Stimulated activated memory B cell treated with anti-CD40 and anti-IgM and Interleukin-4, amounts not matched to agents 10 μg/mL and 1 μg/mL and 100 μg/mL, for 72 hours (primary cell): ENCODE measurements around the gene RCC1.
"Not testable (repeated sequence)": the region's sequence is repeated elsewhere in the genome, so short reads cannot be mapped to it uniquely, and the experiment has no call there.

Experiments used
- ATAC-seq: fragments of 150-1000 bp; cut with Tn5 transposase; 2 replicates; pipeline ENCODE4 v1.10.0; 2021
- H3K27ac Mint-ChIP-seq: one replicate; pipeline ENCODE4 v1.8.0; 2022; ENCODE audit warnings: mild to moderate bottlenecking, mixed read lengths
- H3K27me3 Mint-ChIP-seq: one replicate; pipeline ENCODE4 v1.8.0; 2022; ENCODE audit warnings: mixed read lengths
- H3K36me3 Mint-ChIP-seq: one replicate; pipeline ENCODE4 v1.8.0; 2022; ENCODE audit warnings: mixed read lengths
- H3K4me1 Mint-ChIP-seq: one replicate; pipeline ENCODE4 v1.8.0; 2022; ENCODE audit warnings: mixed read lengths
- H3K4me3 Mint-ChIP-seq: one replicate; pipeline ENCODE4 v1.8.0; 2022; ENCODE audit warnings: mild to moderate bottlenecking, moderate library complexity, mixed read lengths
- H3K9me3 Mint-ChIP-seq: one replicate; pipeline ENCODE4 v1.8.0; 2022; ENCODE audit warnings: mixed read lengths

Gene RCC1

GRCh38 chr1:28507247-28507645 lies 1.4 kb downstream of the RCC1 start:
- Mint-ChIP-seq H3K27ac (peak overlapping the region; percentile 99), H3K4me3 (peak overlapping the region; percentile 95), H3K9me3 (no peaks in the 10 kb centered on the region), H3K27me3 (no peaks in the 10 kb centered on the region), H3K36me3 (peaks cover 69% of the 10 kb centered on the region), H3K4me1 (peaks cover 41% of the 10 kb centered on the region)
- no peak for ATAC-seq

- H3K27me3 Mint-ChIP-seq = no peaks in the 10 kb centered on the region
- ATAC-seq = no peak
- peaks cover 75% of the 10 kb centered on the region for H3K36me3 Mint-ChIP-seq
- peak overlapping the region; percentile 99 for H3K27ac Mint-ChIP-seq
- H3K4me3 Mint-ChIP-seq = peak overlapping the region; percentile 95
- no peaks in the 10 kb centered on the region for H3K9me3 Mint-ChIP-seq
- H3K4me1 Mint-ChIP-seq = peaks cover 47% of the 10 kb centered on the region
These were observed 2.0 kb downstream of the RCC1 start for GRCh38 chr1:28507646-28508434.

DNA sequence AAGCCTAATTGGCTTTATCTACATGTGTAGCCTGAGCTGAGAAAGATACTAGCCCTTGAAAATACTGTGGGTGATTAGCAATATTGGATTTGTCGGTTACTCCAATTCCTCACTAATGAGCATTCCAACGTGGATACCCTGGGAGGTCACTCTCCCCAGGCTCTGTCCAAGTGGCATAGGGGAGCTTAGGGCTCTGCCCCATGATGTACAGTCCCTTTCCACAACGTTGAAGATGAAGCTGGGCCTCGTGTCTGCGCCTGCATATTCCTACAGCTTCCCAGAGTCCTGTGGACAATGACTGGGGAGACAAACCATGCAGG lies 2.6 kb downstream of the RCC1 start:
- H3K4me1 Mint-ChIP-seq = peaks cover 49% of the 10 kb centered on the region
- H3K9me3 Mint-ChIP-seq = no peaks in the 10 kb centered on the region
- peaks cover 80% of the 10 kb centered on the region for H3K36me3 Mint-ChIP-seq
- peak overlapping the region; percentile 95 for H3K4me3 Mint-ChIP-seq
- peak overlapping the region; percentile 99 for H3K27ac Mint-ChIP-seq
- no peak for ATAC-seq
- H3K27me3 Mint-ChIP-seq = no peaks in the 10 kb centered on the region

GRCh38 chr1:28509705-28510272 lies 3.9 kb downstream of the RCC1 start:
- Mint-ChIP-seq H3K9me3 (no peaks in the 10 kb centered on the region), H3K4me3 (peak overlapping the region; percentile 95), H3K27me3 (no peaks in the 10 kb centered on the region), H3K27ac (peak overlapping the region; percentile 99), H3K36me3 (peaks cover 88% of the 10 kb centered on the region), H3K4me1 (peaks cover 49% of the 10 kb centered on the region)
- ATAC-seq = no peak

DNA sequence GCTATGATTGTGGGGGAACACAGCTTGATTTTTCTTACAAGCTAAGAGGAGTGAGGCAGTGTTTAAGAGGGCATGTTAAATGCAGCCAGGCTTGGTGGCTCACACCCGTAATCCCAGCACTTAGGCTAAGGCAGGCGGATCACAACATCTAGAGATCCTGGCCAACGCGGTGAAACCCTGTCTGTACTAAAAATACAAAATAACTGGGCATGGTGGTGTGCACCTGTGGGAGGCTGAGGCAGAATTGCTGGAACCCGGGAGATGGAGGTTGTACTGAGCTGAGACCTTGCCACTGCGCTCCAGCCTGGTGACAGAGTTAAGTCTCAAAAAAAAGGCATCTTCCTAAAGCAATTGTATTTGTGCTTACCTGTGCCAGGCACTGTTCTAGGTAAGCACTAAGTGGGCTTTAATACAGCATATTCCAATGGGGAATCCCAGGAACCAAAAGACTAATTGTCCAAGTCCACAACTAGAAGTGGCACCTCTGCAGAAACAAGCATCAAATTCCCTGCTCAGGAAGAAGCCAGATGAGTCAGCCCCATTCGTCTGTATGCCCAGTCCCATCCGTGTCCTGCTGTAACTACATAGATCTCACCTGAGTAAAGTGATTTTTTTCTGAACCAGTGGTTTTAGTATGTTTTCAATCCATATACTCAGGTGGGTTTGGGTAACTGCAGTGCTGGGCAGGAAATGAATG lies 4.6 kb downstream of the RCC1 start:
- Mint-ChIP-seq H3K4me3 (peak overlapping the region; percentile 95), H3K36me3 (peaks cover 90% of the 10 kb centered on the region), H3K27ac (peak overlapping the region; percentile 99), H3K27me3 (no peaks in the 10 kb centered on the region), H3K4me1 (peaks cover 47% of the 10 kb centered on the region), H3K9me3 (no peaks in the 10 kb centered on the region)
- no peak for ATAC-seq

DNA sequence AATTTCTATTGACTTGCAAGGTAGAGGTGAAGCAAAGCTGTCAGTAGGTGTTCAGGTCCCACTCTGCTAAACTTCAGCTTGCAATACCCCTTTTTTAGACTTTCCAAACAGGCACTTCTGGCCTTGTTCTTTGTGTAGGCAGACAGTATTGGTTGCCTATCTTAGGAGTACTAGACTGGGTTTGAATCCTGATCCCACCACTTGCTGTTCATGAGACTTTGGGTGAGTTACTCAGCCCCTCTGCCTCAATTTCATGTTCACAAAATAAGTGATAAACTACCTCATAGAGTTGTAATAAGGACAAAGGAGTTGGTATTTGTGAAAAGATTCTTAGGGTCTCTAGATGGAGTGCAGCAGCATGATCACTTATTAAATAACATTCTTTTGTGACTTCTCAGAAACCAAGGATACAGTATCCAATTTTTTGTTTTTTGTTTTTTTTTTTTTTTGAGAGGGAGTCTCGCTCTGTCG lies 5.2 kb downstream of the RCC1 start:
- H3K27me3 Mint-ChIP-seq = no peaks in the 10 kb centered on the region
- peaks cover 84% of the 10 kb centered on the region for H3K36me3 Mint-ChIP-seq
- H3K27ac Mint-ChIP-seq = peak overlapping the region; percentile 99
- peak overlapping the region; percentile 95 for H3K4me3 Mint-ChIP-seq
- no peaks in the 10 kb centered on the region for H3K9me3 Mint-ChIP-seq
- no peak for ATAC-seq
- peaks cover 42% of the 10 kb centered on the region for H3K4me1 Mint-ChIP-seq

GRCh38 chr1:28512058-28512611 lies 6.3 kb downstream of the RCC1 start:
- no peak for ATAC-seq
- H3K4me3 Mint-ChIP-seq = peak overlapping the region; percentile 52
- H3K9me3 Mint-ChIP-seq = no peaks in the 10 kb centered on the region
- peaks cover 44% of the 10 kb centered on the region for H3K4me1 Mint-ChIP-seq
- peak overlapping the region; percentile 99 for H3K27ac Mint-ChIP-seq
- no peaks in the 10 kb centered on the region for H3K27me3 Mint-ChIP-seq
- peaks cover 73% of the 10 kb centered on the region for H3K36me3 Mint-ChIP-seq

DNA sequence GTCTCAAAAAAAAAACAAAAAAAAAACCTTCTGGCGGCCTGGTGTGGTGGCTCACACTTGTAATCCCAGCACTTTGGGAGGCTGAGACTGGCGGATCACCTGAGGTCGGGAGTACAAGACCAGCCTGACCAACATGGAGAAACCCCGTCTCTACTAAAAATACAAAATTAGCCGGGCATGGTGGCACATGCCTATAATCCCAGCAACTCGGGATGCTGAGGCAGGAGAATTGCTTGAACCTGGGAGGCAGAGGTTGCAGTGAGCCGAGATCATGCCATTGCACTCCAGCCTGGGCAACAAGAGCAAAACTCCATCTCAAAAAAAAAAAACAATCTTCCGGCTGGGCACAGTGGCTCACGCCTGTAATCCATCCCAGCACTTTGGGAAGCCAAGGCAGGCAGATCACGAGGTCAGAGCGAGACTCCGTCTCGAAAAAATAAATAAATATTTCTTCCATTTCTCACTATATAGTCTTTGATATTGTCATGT lies 8.6 kb downstream of the RCC1 start:
- not testable (repeated sequence) for H3K9me3 Mint-ChIP-seq, H3K27me3 Mint-ChIP-seq, H3K4me3 Mint-ChIP-seq, ATAC-seq
- H3K27ac Mint-ChIP-seq = peak overlapping the region; percentile 99
- H3K36me3 Mint-ChIP-seq = peaks cover 55% of the 10 kb centered on the region
- peaks cover 51% of the 10 kb centered on the region for H3K4me1 Mint-ChIP-seq

GRCh38 chr1:28516518-28516956 lies 10.7 kb downstream of the RCC1 start:
- H3K4me1 Mint-ChIP-seq = peaks cover 37% of the 10 kb centered on the region
- no peaks in the 10 kb centered on the region for H3K27me3 Mint-ChIP-seq

GRCh38 chr1:28517649-28517999 lies 11.8 kb downstream of the RCC1 start:
- peaks cover 35% of the 10 kb centered on the region for H3K36me3 Mint-ChIP-seq
- peak overlapping the region; percentile 88 for H3K4me3 Mint-ChIP-seq
- peaks cover 35% of the 10 kb centered on the region for H3K4me1 Mint-ChIP-seq
- H3K27ac Mint-ChIP-seq = peak overlapping the region; percentile 76
- no peaks in the 10 kb centered on the region for H3K9me3 Mint-ChIP-seq
- peak; percentile 1 for ATAC-seq
- H3K27me3 Mint-ChIP-seq = no peaks in the 10 kb centered on the region

More at GRCh38 chr1:28516518-28516956, 10.7 kb downstream of the RCC1 start:
- peak overlapping the region; percentile 76 for H3K27ac Mint-ChIP-seq
- ATAC-seq = no peak
- no peaks in the 10 kb centered on the region for H3K9me3 Mint-ChIP-seq
- H3K36me3 Mint-ChIP-seq = peaks cover 36% of the 10 kb centered on the region
- no peak overlapping the region for H3K4me3 Mint-ChIP-seq

DNA sequence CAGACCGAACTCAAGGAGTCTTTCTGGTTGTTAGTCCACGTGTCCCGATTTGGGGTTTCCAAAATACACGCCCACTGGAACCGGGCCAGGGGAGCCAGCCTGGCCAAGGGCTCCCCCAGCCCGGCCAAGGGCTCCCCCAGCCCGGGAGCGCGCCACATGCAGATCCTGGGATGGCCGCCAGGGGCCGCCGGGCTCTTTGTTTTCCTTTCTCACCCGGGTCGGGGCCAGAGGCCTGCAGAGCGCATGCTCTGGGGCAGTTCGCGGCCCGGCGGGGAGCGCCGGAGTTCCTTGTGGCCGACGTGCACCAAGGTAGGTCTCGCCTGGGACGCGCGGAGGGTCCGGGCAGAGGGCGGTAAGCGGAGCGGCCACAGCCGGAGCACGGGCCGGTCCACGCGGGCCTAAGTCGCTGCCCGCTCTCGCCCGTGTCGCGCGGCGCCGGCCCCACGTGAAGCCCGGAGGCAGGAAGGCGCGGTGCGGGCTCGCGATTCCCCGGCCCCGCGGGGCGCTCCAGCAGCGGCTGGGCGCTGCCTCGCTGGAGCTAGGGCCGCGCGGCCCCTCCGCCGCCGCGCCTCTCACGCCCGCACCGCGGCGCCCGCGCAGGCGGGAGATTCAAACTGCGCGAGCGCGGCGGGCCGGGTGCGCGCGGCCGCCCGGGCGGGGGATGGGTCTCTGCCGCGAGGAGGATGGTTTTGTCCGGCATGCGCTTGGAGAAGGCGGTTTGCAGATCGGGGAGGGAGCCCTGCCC lies 12.3 kb downstream of the RCC1 start:
- peak overlapping the region; percentile 76 for H3K27ac Mint-ChIP-seq
- peaks cover 34% of the 10 kb centered on the region for H3K36me3 Mint-ChIP-seq
- no peaks in the 10 kb centered on the region for H3K27me3 Mint-ChIP-seq
- H3K4me3 Mint-ChIP-seq = peak overlapping the region; percentile 88
- ATAC-seq = peak; percentile 87
- no peaks in the 10 kb centered on the region for H3K9me3 Mint-ChIP-seq
- peaks cover 31% of the 10 kb centered on the region for H3K4me1 Mint-ChIP-seq

GRCh38 chr1:28518745-28519341 lies 13.0 kb downstream of the RCC1 start:
- Mint-ChIP-seq H3K9me3 (no peaks in the 10 kb centered on the region), H3K27ac (peak overlapping the region; percentile 76), H3K4me3 (peak overlapping the region; percentile 79), H3K27me3 (no peaks in the 10 kb centered on the region), H3K36me3 (peaks cover 33% of the 10 kb centered on the region), H3K4me1 (peaks cover 31% of the 10 kb centered on the region)
- ATAC-seq = peak; percentile 52

DNA sequence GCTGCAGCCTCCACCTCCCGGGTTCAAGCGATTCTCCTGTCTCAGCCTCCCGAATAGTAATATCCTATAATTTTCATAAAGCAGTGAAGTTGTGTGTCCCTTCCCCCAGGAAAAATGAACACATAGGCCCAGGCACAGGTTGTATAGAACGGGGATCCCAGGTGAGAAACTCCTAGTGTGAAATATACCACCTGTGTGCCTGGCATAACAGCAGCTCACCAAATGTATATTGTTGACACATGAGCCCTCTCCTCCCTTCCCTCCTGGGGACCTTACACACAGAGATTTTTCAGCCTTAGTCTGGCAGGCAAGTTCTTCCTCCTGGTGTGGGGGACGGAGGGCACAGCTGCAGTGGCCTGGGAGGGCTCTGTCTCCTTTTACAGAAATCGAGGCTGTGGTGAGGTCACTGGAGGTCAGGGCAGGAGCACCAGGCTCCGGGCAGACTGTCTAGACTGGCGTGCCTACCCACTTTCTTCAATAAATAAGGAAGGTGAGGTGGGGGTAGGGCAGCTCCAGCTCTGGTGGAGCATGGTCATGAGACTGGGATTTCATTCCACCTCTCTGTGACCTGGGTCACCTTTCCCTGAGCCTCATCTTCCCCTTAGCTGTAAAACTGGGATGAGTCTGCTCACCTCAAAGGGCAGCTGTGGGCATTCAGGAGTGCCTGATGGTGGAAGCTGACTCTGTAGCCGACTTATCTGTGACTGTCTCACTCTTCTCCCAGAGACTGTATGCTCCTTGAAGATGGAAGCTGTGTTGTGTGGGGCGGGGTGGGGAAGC lies 14.3 kb downstream of the RCC1 start:
- H3K27ac Mint-ChIP-seq = no peak overlapping the region
- H3K27me3 Mint-ChIP-seq = no peaks in the 10 kb centered on the region
- peak overlapping the region; percentile 11 for H3K4me3 Mint-ChIP-seq
- no peak for ATAC-seq
- peaks cover 40% of the 10 kb centered on the region for H3K36me3 Mint-ChIP-seq
- peaks cover 31% of the 10 kb centered on the region for H3K4me1 Mint-ChIP-seq
- H3K9me3 Mint-ChIP-seq = no peaks in the 10 kb centered on the region

GRCh38 chr1:28520796-28521195 lies 15.0 kb downstream of the RCC1 start:
- peaks cover 40% of the 10 kb centered on the region for H3K36me3 Mint-ChIP-seq
- not testable (repeated sequence) for H3K9me3 Mint-ChIP-seq, H3K27me3 Mint-ChIP-seq, H3K27ac Mint-ChIP-seq, H3K4me3 Mint-ChIP-seq, ATAC-seq
- H3K4me1 Mint-ChIP-seq = peaks cover 31% of the 10 kb centered on the region
